Measurements from ENCODE around the gene TCEAL1.
"Not testable (repeated sequence)": the region's sequence is repeated elsewhere in the genome, so short reads cannot be mapped to it uniquely, and the experiment has no call there.

TCEAL1 gene

GRCh38 chrX:103635436-103635835 is 6.7 kb downstream of the TCEAL1 start:
- no peak for DNase-seq (ENCODE audit: low read depth)

- DNase-seq (ENCODE audit: low read depth), result no peak
These were observed 9.0 kb downstream of the TCEAL1 start for GRCh38 chrX:103637604-103638338.

- not testable (repeated sequence) for DNase-seq (ENCODE audit: low read depth)
These were observed 9.9 kb downstream of the TCEAL1 start for GRCh38 chrX:103638479-103639346.

GRCh38 chrX:103640401-103641155 is 11.8 kb downstream of the TCEAL1 start:
- DNase-seq (ENCODE audit: low read depth), result no peak

GRCh38 chrX:103644125-103644524 is 15.3 kb downstream of the TCEAL1 start:
- no peak for DNase-seq (ENCODE audit: low read depth)

GRCh38 chrX:103647630-103648029 is 18.9 kb downstream of the TCEAL1 start:
- no peak for DNase-seq (ENCODE audit: low read depth)

- no peak for DNase-seq (ENCODE audit: low read depth)
These were observed 22.5 kb downstream of the TCEAL1 start for GRCh38 chrX:103651151-103651773.

GRCh38 chrX:103655230-103656000 is 26.6 kb downstream of the TCEAL1 start:
- not testable (repeated sequence) for DNase-seq (ENCODE audit: low read depth)

GRCh38 chrX:103656617-103657016 is 27.8 kb downstream of the TCEAL1 start:
- no peak for DNase-seq (ENCODE audit: low read depth)

- not testable (repeated sequence) for DNase-seq (ENCODE audit: low read depth)
These were observed 28.3 kb downstream of the TCEAL1 start for GRCh38 chrX:103657066-103657465.

- DNase-seq (ENCODE audit: low read depth), result no peak
These were observed 30.1 kb downstream of the TCEAL1 start for GRCh38 chrX:103658681-103659433.

- DNase-seq (ENCODE audit: low read depth), result not testable (repeated sequence)
These were observed 30.7 kb downstream of the TCEAL1 start for GRCh38 chrX:103659460-103659859.

- DNase-seq (ENCODE audit: low read depth), result no peak
These were observed 35.4 kb downstream of the TCEAL1 start for GRCh38 chrX:103663981-103664762.

- DNase-seq (ENCODE audit: low read depth), result no peak
These were observed 37.7 kb downstream of the TCEAL1 start for GRCh38 chrX:103666202-103667107.

GRCh38 chrX:103669745-103670144 is 41.0 kb downstream of the TCEAL1 start:
- no peak for DNase-seq (ENCODE audit: low read depth)

- DNase-seq (ENCODE audit: low read depth), result no peak
These were observed 46.0 kb downstream of the TCEAL1 start for GRCh38 chrX:103674531-103675454.

- DNase-seq (ENCODE audit: low read depth), result no peak
These were observed 49.6 kb downstream of the TCEAL1 start for GRCh38 chrX:103678199-103678993.
